Subcutaneous adipose tissue (tissue), 4 donors: ENCODE measurements around the gene PSKH1. TPM values are rescaled to one million over a fixed set of nuclear protein-coding genes. Genes with fewer than 3 reads are reported as not detected.

Source experiments
- CTCF ChIP-seq: fragments of 450-650 bp; IDR thresholded peaks from one replicate; pipeline ENCODE4 v1.5.1; 2016; ENCODE audit warnings: low read depth, mild to moderate bottlenecking, control low read depth, antibody characterized with exemption, moderate library complexity
- total RNA-seq, 4 donors: library from RNA; depleted of rRNA; stranded (reverse); fragments of >200 nt; gene quantifications; one replicate each; pipeline ENCODE4 v1.1.0, GENCODE V29; 2016

PSKH1 gene
- total RNA-seq, 4 donors from 2014 or later, result 7.0 to 28.4 (median 10.9) TPM

- no peak for TF ChIP-seq CTCF
Observed at GRCh38 chr16:67847064-67847861, 45.8 kb upstream of the PSKH1 start, which contains the start of gene CENPT. Gene CENPT, minus strand, starts transcription at chr16:67847693. Its CDS starts 13,834 bp downstream, at chr16:67833859.

GRCh38 chr16:67848118-67848517 is 44.9 kb upstream of the PSKH1 start:
- TF ChIP-seq CTCF, result no peak

GRCh38 chr16:67853670-67854069 is 39.4 kb upstream of the PSKH1 start:
- TF ChIP-seq CTCF, result no peak

GRCh38 chr16:67855789-67856188 is 37.3 kb upstream of the PSKH1 start:
- TF ChIP-seq CTCF, result no peak

GRCh38 chr16:67856927-67857546 is 36.0 kb upstream of the PSKH1 start:
- no peak for TF ChIP-seq CTCF

- no peak for TF ChIP-seq CTCF
Observed at GRCh38 chr16:67857547-67858233, 35.4 kb upstream of the PSKH1 start.

GRCh38 chr16:67858500-67858899 is 34.6 kb upstream of the PSKH1 start:
- no peak for TF ChIP-seq CTCF
